ENCODE data around the gene WDR45B. TPM values are rescaled to one million over a fixed set of nuclear protein-coding genes. Genes with fewer than 3 reads are reported as not detected.

Gene WDR45B
- total and polyA plus RNA-seq, 2 donors (not counting 3 experiments of a cell fraction or from before 2014, with no cell fraction given) = 62.0 to 76.7 TPM

DNA sequence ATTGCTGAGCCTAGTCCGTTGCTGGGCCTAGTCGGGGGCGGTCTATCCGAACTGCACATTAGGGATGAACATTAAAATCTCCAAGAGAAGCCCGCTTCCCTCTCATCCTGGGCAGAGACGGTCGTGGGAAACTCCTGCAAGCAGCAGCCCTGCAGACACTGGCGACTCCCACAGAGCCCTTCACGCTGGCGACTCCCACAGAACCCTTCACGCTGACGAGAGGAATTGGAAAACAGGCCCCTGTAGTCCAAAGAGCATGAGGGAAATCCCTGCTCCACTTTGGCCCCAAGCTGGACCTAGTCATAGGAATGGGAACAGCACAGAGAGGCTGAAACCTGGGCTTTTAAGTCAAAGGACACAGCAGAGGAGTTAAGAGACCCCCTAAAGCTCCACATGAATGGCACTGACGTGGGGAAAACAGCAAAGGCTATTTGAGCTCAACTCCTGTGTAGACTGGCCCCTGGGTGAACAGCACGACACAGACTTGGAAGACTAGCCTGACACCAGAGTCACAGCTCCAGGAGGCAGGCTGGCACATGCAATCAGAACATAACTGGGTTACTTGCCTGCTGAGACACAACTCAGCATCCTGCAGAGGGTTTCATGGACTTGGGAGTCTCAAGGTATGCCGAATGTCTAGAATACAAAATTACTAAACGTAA, 42.2 kb downstream of the WDR45B start:
- H2AFZ ChIP-seq (ENCODE audit: low read depth, low read length) = no peak overlapping the region
- H3K4me3 ChIP-seq (replicated peaks in 1 of 3; ENCODE audit: insufficient read depth in 1 of 3, low read depth in 1 of 3, low read length in 3 of 3) = no peak overlapping the region
- POLR2A ChIA-PET = no interaction called here
- H3K27ac ChIP-seq (ENCODE audit: insufficient read depth, low read depth, low read length) = no peak overlapping the region
- H3K79me2 ChIP-seq (ENCODE audit: control insufficient read depth, insufficient read depth, low read length) = peaks cover 5% of the 10 kb centered on the region
- no peaks in the 10 kb centered on the region for H3K27me3 ChIP-seq (ENCODE audit: control insufficient read depth in 2 of 2, insufficient read depth in 2 of 2, low read length in 2 of 2)
- no peaks in the 10 kb centered on the region for H3K9me3 ChIP-seq (replicated peaks; ENCODE audit: control insufficient read depth, insufficient read depth, low read length)
- H3K4me2 ChIP-seq (ENCODE audit: insufficient read depth, low read length) = no peak overlapping the region
- TF ChIP-seq, protein P1, sequence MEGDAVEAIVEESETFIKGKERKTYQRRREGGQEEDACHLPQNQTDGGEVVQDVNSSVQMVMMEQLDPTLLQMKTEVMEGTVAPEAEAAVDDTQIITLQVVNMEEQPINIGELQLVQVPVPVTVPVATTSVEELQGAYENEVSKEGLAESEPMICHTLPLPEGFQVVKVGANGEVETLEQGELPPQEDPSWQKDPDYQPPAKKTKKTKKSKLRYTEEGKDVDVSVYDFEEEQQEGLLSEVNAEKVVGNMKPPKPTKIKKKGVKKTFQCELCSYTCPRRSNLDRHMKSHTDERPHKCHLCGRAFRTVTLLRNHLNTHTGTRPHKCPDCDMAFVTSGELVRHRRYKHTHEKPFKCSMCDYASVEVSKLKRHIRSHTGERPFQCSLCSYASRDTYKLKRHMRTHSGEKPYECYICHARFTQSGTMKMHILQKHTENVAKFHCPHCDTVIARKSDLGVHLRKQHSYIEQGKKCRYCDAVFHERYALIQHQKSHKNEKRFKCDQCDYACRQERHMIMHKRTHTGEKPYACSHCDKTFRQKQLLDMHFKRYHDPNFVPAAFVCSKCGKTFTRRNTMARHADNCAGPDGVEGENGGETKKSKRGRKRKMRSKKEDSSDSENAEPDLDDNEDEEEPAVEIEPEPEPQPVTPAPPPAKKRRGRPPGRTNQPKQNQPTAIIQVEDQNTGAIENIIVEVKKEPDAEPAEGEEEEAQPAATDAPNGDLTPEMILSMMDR (IDR thresholded peaks at IDR 0.05; ENCODE audit: extremely low read depth in 1 of 2, insufficient read depth in 1 of 2, low read depth in 1 of 2, low read length in 2 of 2) = no peak
- TF ChIP-seq POLR2A (IDR thresholded peaks at IDR 0.05; ENCODE audit: low read depth, low read length) = no peak
- no peak for FAIRE-seq
- dilution Hi-C loops (cut with MboI; ENCODE audit: extremely low pct_ligation_motif_present, low sequenced_read_pairs) (no loop called here), intact Hi-C loops (cut with micrococcal nuclease) (no loop called here)
- peaks cover 3 to 16% of the 10 kb centered on the region in 2 experiments for H3K36me3 ChIP-seq (ENCODE audit: control insufficient read depth in 2 of 2, extremely low read depth in 1 of 2, insufficient read depth in 2 of 2, low read length in 2 of 2)
- H3K9ac ChIP-seq (replicated peaks; ENCODE audit: extremely low read depth, insufficient read depth, low read length) = no peak overlapping the region
- no peaks in the 10 kb centered on the region for H3K9me1 ChIP-seq (replicated peaks; ENCODE audit: control insufficient read depth, extremely low read depth, insufficient read depth, low read length)
- DNase-seq (ENCODE audit: low read depth, low spot score) = no peak
- H3K4me1 ChIP-seq (ENCODE audit: control insufficient read depth, extremely low read depth, insufficient read depth, low read length) = peaks cover 27% of the 10 kb centered on the region
- H4K20me1 ChIP-seq (replicated peaks; ENCODE audit: control insufficient read depth, extremely low read depth, insufficient read depth, low read length) = no peaks in the 10 kb centered on the region
- CTCF ChIA-PET = no interaction called here
- BruUV-seq (replicated peaks) = no TSS peak

GRCh38 chr17:82604532-82604931, 43.7 kb downstream of the WDR45B start:
- Histone ChIP-seq H3K79me2 (ENCODE audit: control insufficient read depth, insufficient read depth, low read length) (peaks cover 5% of the 10 kb centered on the region), H3K27me3 (ENCODE audit: control insufficient read depth in 2 of 2, insufficient read depth in 2 of 2, low read length in 2 of 2) (no peaks in the 10 kb centered on the region), H3K4me3 (replicated peaks in 1 of 3; ENCODE audit: insufficient read depth in 1 of 3, low read depth in 1 of 3, low read length in 3 of 3) (no peak overlapping the region), H3K9me1 (replicated peaks; ENCODE audit: control insufficient read depth, extremely low read depth, insufficient read depth, low read length) (no peaks in the 10 kb centered on the region), H3K27ac (ENCODE audit: insufficient read depth, low read depth, low read length) (no peak overlapping the region), H3K9me3 (replicated peaks; ENCODE audit: control insufficient read depth, insufficient read depth, low read length) (no peaks in the 10 kb centered on the region), H3K36me3 (ENCODE audit: control insufficient read depth in 2 of 2, extremely low read depth in 1 of 2, insufficient read depth in 2 of 2, low read length in 2 of 2) (peaks cover 3 to 20% of the 10 kb centered on the region in 2 experiments), H3K9ac (replicated peaks; ENCODE audit: extremely low read depth, insufficient read depth, low read length) (no peak overlapping the region), H3K4me2 (ENCODE audit: insufficient read depth, low read length) (no peak overlapping the region), H2AFZ (ENCODE audit: low read depth, low read length) (no peak overlapping the region), H3K4me1 (ENCODE audit: control insufficient read depth, extremely low read depth, insufficient read depth, low read length) (peaks cover 27% of the 10 kb centered on the region), H4K20me1 (replicated peaks; ENCODE audit: control insufficient read depth, extremely low read depth, insufficient read depth, low read length) (no peaks in the 10 kb centered on the region)
- no peak for TF ChIP-seq MYC (IDR thresholded peaks at IDR 0.05; ENCODE audit: low read depth, low read length)
- DNase-seq (ENCODE audit: low read depth, low spot score) (no peak), FAIRE-seq (no peak)
- POLR2A ChIA-PET = no interaction called here
- dilution Hi-C loops (cut with MboI; ENCODE audit: extremely low pct_ligation_motif_present, low sequenced_read_pairs) = no loop called here
- CTCF ChIA-PET = no interaction called here
- BruUV-seq (replicated peaks) = no TSS peak
- intact Hi-C loops (cut with micrococcal nuclease) = no loop called here
